Liver (tissue), 9 donors: ENCODE data around the gene SNHG17. TPM values are rescaled to one million over a fixed set of nuclear protein-coding genes. Genes with fewer than 3 reads are reported as not detected.

ENCODE experiments used
- DNase-seq: peaks from one replicate; pipeline ENCODE4 v3.0.0-alpha.2; 2017; ENCODE audit warnings: low spot score
- H3K27ac ChIP-seq, 2 donors: one replicate each; pipeline ENCODE4 v1.7.0; 2013; ENCODE audit warnings: inconsistent platforms in 2 of 2, low read length in 2 of 2, control low read depth in 1 of 2, low read depth in 1 of 2, mild to moderate bottlenecking in 1 of 2
- H3K27me3 ChIP-seq, 4 donors: one replicate each; pipeline versions ENCODE4 v1.6.1 to v1.7.0; 2013; ENCODE audit warnings: low read length in 3 of 4, inconsistent platforms in 1 of 4, mild to moderate bottlenecking in 1 of 4, moderate library complexity in 1 of 4; ENCODE audit not compliant: control insufficient read depth in 4 of 4, insufficient read depth in 4 of 4
- H3K36me3 ChIP-seq, 4 donors: one replicate each; pipeline versions ENCODE4 v1.6.1 to v1.7.0; 2013; ENCODE audit warnings: low read length in 3 of 4, mild to moderate bottlenecking in 3 of 4, low read depth in 1 of 4, moderate library complexity in 1 of 4; ENCODE audit not compliant: control insufficient read depth in 4 of 4, insufficient read depth in 3 of 4
- H3K4me1 ChIP-seq, 4 donors: one replicate each; pipeline versions ENCODE4 v1.6.1 to v1.7.0; 2013; ENCODE audit warnings: low read length in 3 of 4, mild to moderate bottlenecking in 3 of 4, moderate library complexity in 1 of 4; ENCODE audit not compliant: control insufficient read depth in 4 of 4, insufficient read depth in 4 of 4
- H3K4me3 ChIP-seq, 3 donors: one replicate each; pipeline versions ENCODE4 v1.6.1 to v1.7.0; 2013; ENCODE audit warnings: low read length in 3 of 3, control low read depth in 1 of 3, low read depth in 1 of 3, mild to moderate bottlenecking in 1 of 3
- H3K9ac ChIP-seq, 2 donors: one replicate each; pipeline ENCODE4 v1.7.0; 2013; ENCODE audit warnings: low read length in 2 of 2, mild to moderate bottlenecking in 2 of 2, moderate library complexity in 2 of 2, control low read depth in 1 of 2, low read depth in 1 of 2
- H3K9me3 ChIP-seq, 4 donors: one replicate each; pipeline versions ENCODE4 v1.6.1 to v1.7.0; 2013; ENCODE audit warnings: low read length in 3 of 4; ENCODE audit not compliant: control insufficient read depth in 4 of 4
- ATF3 ChIP-seq: IDR thresholded peaks from 2 replicates; pipeline ENCODE4 v1.6.1; 2016; ENCODE audit warnings: antibody characterized with exemption
- CTCF ChIP-seq: fragments of 150-350 bp; IDR thresholded peaks from 2 replicates; pipeline ENCODE4 v1.5.1; 2017; ENCODE audit warnings: improper control_type of control experiment, low read depth, low read length; ENCODE audit not compliant: missing input control
- EGR1 ChIP-seq, 2 donors: IDR thresholded peaks; 2 replicates each; pipeline ENCODE4 v1.6.1; 2016 to 2018; ENCODE audit warnings: antibody characterized with exemption in 2 of 2, low read depth in 2 of 2
- FOXA1 ChIP-seq: IDR thresholded peaks from 2 replicates; pipeline ENCODE4 v1.6.1; 2016; ENCODE audit warnings: antibody characterized with exemption
- FOXA2 ChIP-seq: IDR thresholded peaks from 2 replicates; pipeline ENCODE4 v1.6.1; 2016; ENCODE audit warnings: antibody characterized with exemption
- GABPA ChIP-seq, 2 donors: IDR thresholded peaks in 1 of 2; conservative IDR thresholded peaks in 1 of 2; 2 replicates each; pipeline ENCODE4 v1.6.1; 2016; ENCODE audit warnings: antibody characterized with exemption in 2 of 2, mild to moderate bottlenecking in 1 of 2, moderate library complexity in 1 of 2
- HNF4A ChIP-seq, 2 donors: conservative IDR thresholded peaks; 2 replicates each; pipeline ENCODE4 v1.6.1; 2016; ENCODE audit warnings: antibody characterized with exemption in 2 of 2, mild to moderate bottlenecking in 2 of 2
- HNF4G ChIP-seq: IDR thresholded peaks from 2 replicates; pipeline ENCODE4 v1.6.1; 2016; ENCODE audit warnings: antibody characterized with exemption
- JUND ChIP-seq, 2 donors: IDR thresholded peaks; 2 replicates each; pipeline ENCODE4 v1.6.1; 2016; ENCODE audit warnings: antibody characterized with exemption in 2 of 2
- MAX ChIP-seq: IDR thresholded peaks from 2 replicates; pipeline ENCODE4 v1.6.1; 2016; ENCODE audit warnings: antibody characterized with exemption
- NR2F2 ChIP-seq: IDR thresholded peaks from 2 replicates; pipeline ENCODE4 v1.6.1; 2016; ENCODE audit warnings: antibody characterized with exemption
- RAD21 ChIP-seq, 2 donors: IDR thresholded peaks; 2 replicates each; pipeline ENCODE4 v1.6.1; 2016; ENCODE audit warnings: antibody characterized with exemption in 2 of 2, mild to moderate bottlenecking in 2 of 2
- REST ChIP-seq: IDR thresholded peaks from 2 replicates; pipeline ENCODE4 v1.6.1; 2016; ENCODE audit warnings: antibody characterized with exemption, mild to moderate bottlenecking
- RXRA ChIP-seq, 2 donors: IDR thresholded peaks; 2 replicates each; pipeline ENCODE4 v1.6.1; 2017 to 2018; ENCODE audit warnings: antibody characterized with exemption in 2 of 2, mild to moderate bottlenecking in 1 of 2
- SP1 ChIP-seq: IDR thresholded peaks from 2 replicates; pipeline ENCODE4 v1.6.1; 2018; ENCODE audit warnings: antibody characterized with exemption, mild to moderate bottlenecking
- TAF1 ChIP-seq: conservative IDR thresholded peaks from 2 replicates; pipeline ENCODE4 v1.6.1; 2016; ENCODE audit warnings: antibody characterized with exemption, mild to moderate bottlenecking
- YY1 ChIP-seq: IDR thresholded peaks from 2 replicates; pipeline ENCODE4 v1.6.1; 2016; ENCODE audit warnings: antibody characterized with exemption, mild to moderate bottlenecking
- ZBTB33 ChIP-seq: IDR thresholded peaks from 2 replicates; pipeline ENCODE4 v1.6.1; 2016; ENCODE audit warnings: antibody characterized with exemption
- WGBS: extraction: QIAGEN DNeasy Blood & Tissue Kit; methylation state at CpG from one replicate; pipeline ENCODE4 v1.1.7; 2013; 5-methylcytosine and 5-hydroxymethylcytosine counted together
- polyA plus RNA-seq, 2 donors: library from polyadenylated mRNA; stranded (reverse) in 1 of 2; unstranded in 1 of 2; fragments of 200-250 nt in 1 of 2; fragments of >200 nt in 1 of 2; fragmentation: Nextera tagmentation in 1 of 2; extraction: Ambion mirVana in 1 of 2; gene quantifications; one replicate each; pipeline versions ENCODE4 v1.2.1 to v1.2.3, GENCODE V29; 2013 to 2015
- total RNA-seq, 2 donors: library from RNA; depleted of rRNA; stranded (reverse); fragments of >200 nt; gene quantifications; one replicate each; pipeline ENCODE4 v1.2.3, GENCODE V29; 2014
- donor health status: healthy.
- donor health status: healthy.
- donor health status: healthy.
- donor health status: healthy.
- donor health status: healthy.

The SNHG17 gene
- total and polyA plus RNA-seq, 4 donors: 6.3 to 24.6 (median 14.0) TPM

GRCh38 chr20:38471987-38472512 lies 36.9 kb upstream of the SNHG17 start:
- H3K9me3 ChIP-seq: no peaks in the 10 kb centered on the region
- 15% methylated on average over 12 of the region's 12 CpGs for WGBS
- H3K9ac ChIP-seq: peak overlapping the region in 1 of 2 donors; percentile 74
- H3K36me3 ChIP-seq: peaks cover 0 to 1% (median 0%) of the 10 kb centered on the region in 4 donors
- DNase-seq: no peak
- peak overlapping the region; percentile 80 to 89 (median 88) for H3K4me3 ChIP-seq
- no peak for TF ChIP-seq GABPA (IDR thresholded peaks at IDR 0.05 in 1 of 2, conservative IDR thresholded peaks at IDR 0.05 in 1 of 2)
- TF ChIP-seq SP1: no peak
- TF ChIP-seq ATF3: no peak
- TF ChIP-seq JUND (IDR thresholded peaks at IDR 0.05): no peak
- TF ChIP-seq ZBTB33: no peak
- TF ChIP-seq FOXA2: no peak
- TF ChIP-seq RXRA (IDR thresholded peaks at IDR 0.05): no peak
- TF ChIP-seq YY1: no peak
- no peak for TF ChIP-seq HNF4A (conservative IDR thresholded peaks at IDR 0.05)
- TF ChIP-seq TAF1: no peak
- no peak for TF ChIP-seq MAX
- no peak for TF ChIP-seq REST
- TF ChIP-seq FOXA1: no peak
- no peak for TF ChIP-seq HNF4G
- no peak for TF ChIP-seq RAD21 (IDR thresholded peaks at IDR 0.05)
- TF ChIP-seq NR2F2: no peak
- no peak for TF ChIP-seq EGR1 (IDR thresholded peaks at IDR 0.05; ENCODE audit: low read depth in 2 of 2)
- TF ChIP-seq CTCF: no peak
- peaks cover 8 to 26% (median 12%) of the 10 kb centered on the region in 4 donors for H3K4me1 ChIP-seq
- peak overlapping the region; percentile 47 to 67 for H3K27ac ChIP-seq
- H3K27me3 ChIP-seq: no peaks in the 10 kb centered on the region
